ENCODE measurements around the gene CTAGE9. TPM values are rescaled to one million over a fixed set of nuclear protein-coding genes. Genes with fewer than 3 reads are reported as not detected.
A peak's percentile ranks its signal among the peaks of the same experiment; 100 is the strongest.

Gene CTAGE9
- total RNA-seq, 1 experiment from 2014 or later, result not detected

- intact Hi-C loops (cut with micrococcal nuclease; ENCODE audit: unreplicated experiment), result no loop called here
- Histone ChIP-seq H3K9me3 (ENCODE audit: insufficient read depth, low read depth) (no peaks in the 10 kb centered on the region; the same call in 1 of the 2 replicates), H3K9me2 (ENCODE audit: insufficient read depth) (no peaks in the 10 kb centered on the region), H3K27ac (no peak overlapping the region), H3K4me2 (no peak overlapping the region), H3K4me3 (no peak overlapping the region), H3K4me1 (replicated peaks; ENCODE audit: insufficient read depth) (no peaks in the 10 kb centered on the region), H4K20me1 (ENCODE audit: insufficient read depth) (no peaks in the 10 kb centered on the region), H3K36me3 (ENCODE audit: low read depth) (no peaks in the 10 kb centered on the region), H3K79me2 (ENCODE audit: low read depth) (no peaks in the 10 kb centered on the region), H3K27me3 (ENCODE audit: insufficient read depth, low read depth) (no peaks in the 10 kb centered on the region), H3F3A (ENCODE audit: insufficient read depth, low read depth) (no peaks in the 10 kb centered on the region), H2AFZ (no peak overlapping the region)
- POLR2A ChIA-PET (ENCODE audit: unreplicated experiment), result no interaction called here
- DNase-seq, result no peak
- CTCF ChIA-PET, result no interaction called here
- BruUV-seq (replicated peaks), result no TSS peak
- TF ChIP-seq, protein P1, sequence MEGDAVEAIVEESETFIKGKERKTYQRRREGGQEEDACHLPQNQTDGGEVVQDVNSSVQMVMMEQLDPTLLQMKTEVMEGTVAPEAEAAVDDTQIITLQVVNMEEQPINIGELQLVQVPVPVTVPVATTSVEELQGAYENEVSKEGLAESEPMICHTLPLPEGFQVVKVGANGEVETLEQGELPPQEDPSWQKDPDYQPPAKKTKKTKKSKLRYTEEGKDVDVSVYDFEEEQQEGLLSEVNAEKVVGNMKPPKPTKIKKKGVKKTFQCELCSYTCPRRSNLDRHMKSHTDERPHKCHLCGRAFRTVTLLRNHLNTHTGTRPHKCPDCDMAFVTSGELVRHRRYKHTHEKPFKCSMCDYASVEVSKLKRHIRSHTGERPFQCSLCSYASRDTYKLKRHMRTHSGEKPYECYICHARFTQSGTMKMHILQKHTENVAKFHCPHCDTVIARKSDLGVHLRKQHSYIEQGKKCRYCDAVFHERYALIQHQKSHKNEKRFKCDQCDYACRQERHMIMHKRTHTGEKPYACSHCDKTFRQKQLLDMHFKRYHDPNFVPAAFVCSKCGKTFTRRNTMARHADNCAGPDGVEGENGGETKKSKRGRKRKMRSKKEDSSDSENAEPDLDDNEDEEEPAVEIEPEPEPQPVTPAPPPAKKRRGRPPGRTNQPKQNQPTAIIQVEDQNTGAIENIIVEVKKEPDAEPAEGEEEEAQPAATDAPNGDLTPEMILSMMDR (conservative IDR thresholded peaks at IDR 0.05), result no peak
- TF ChIP-seq EZH2 (IDR thresholded peaks at IDR 0.05; ENCODE audit: low read depth), result no peak
Observed at GRCh38 chr6:131727467-131727866, 16.6 kb upstream of the CTAGE9 start.

DNA sequence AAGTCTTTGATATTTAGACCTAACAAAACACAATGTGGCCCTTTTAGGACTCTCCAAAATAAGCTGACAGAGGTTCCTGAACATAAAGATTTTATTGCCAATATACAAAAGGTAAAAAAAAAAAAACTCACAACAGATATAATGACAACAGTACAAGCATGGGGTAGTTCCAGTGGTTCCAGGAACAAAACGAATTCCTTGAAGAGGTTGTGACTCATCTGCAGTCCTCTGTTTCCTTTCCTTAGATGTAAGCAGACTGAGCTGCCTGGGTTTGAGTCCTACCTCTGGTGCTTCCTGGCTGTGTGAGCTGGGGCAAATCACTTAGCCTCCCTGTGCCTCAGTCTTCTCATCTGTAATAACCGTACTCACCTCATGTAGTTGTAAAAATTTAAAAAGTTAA lies 13.3 kb upstream of the CTAGE9 start:
- Histone ChIP-seq H3K9me3 (ENCODE audit: insufficient read depth, low read depth) (no peaks in the 10 kb centered on the region; the same call in 1 of the 2 replicates), H3K79me2 (ENCODE audit: low read depth) (no peaks in the 10 kb centered on the region), H4K20me1 (ENCODE audit: insufficient read depth) (no peaks in the 10 kb centered on the region), H3F3A (ENCODE audit: insufficient read depth, low read depth) (no peaks in the 10 kb centered on the region), H3K27me3 (ENCODE audit: insufficient read depth, low read depth) (no peaks in the 10 kb centered on the region), H3K4me2 (no peak overlapping the region), H3K27ac (no peak overlapping the region), H3K9me2 (ENCODE audit: insufficient read depth) (no peaks in the 10 kb centered on the region), H3K4me3 (no peak overlapping the region), H3K36me3 (ENCODE audit: low read depth) (no peaks in the 10 kb centered on the region), H3K4me1 (replicated peaks; ENCODE audit: insufficient read depth) (no peaks in the 10 kb centered on the region), H2AFZ (no peak overlapping the region)
- DNase-seq, result no peak
- CTCF ChIA-PET, result no interaction called here
- TF ChIP-seq, protein P1 (conservative IDR thresholded peaks at IDR 0.05), result no peak
- TF ChIP-seq EZH2 (IDR thresholded peaks at IDR 0.05; ENCODE audit: low read depth), result no peak
- POLR2A ChIA-PET (ENCODE audit: unreplicated experiment), result interaction anchor here (0.6 kb wide), 1 partner anchor 469 kb away, joined by 3 read pairs; no protein-coding TSS in a partner anchor
- intact Hi-C loops (cut with micrococcal nuclease; ENCODE audit: unreplicated experiment), result no loop called here
- BruUV-seq (replicated peaks), result no TSS peak

- intact Hi-C loops (cut with micrococcal nuclease; ENCODE audit: unreplicated experiment), result no loop called here
- H3K27ac ChIP-seq, result no peak overlapping the region
- ChIA-PET CTCF (no interaction called here), POLR2A (ENCODE audit: unreplicated experiment) (no interaction called here)
- no peak overlapping the region for H3K4me3 ChIP-seq
- BruUV-seq (replicated peaks), result no TSS peak
- H3K36me3 ChIP-seq (ENCODE audit: low read depth), result no peaks in the 10 kb centered on the region
- no peak overlapping the region for H3K4me2 ChIP-seq
- TF ChIP-seq, protein P1 (conservative IDR thresholded peaks at IDR 0.05), result no peak
- TF ChIP-seq EZH2 (IDR thresholded peaks at IDR 0.05; ENCODE audit: low read depth), result no peak
- H3F3A ChIP-seq (ENCODE audit: insufficient read depth, low read depth), result no peaks in the 10 kb centered on the region
- H3K79me2 ChIP-seq (ENCODE audit: low read depth), result no peaks in the 10 kb centered on the region
- H3K9me2 ChIP-seq (ENCODE audit: insufficient read depth), result no peaks in the 10 kb centered on the region
- no peak for DNase-seq
- no peaks in the 10 kb centered on the region for H3K4me1 ChIP-seq (replicated peaks; ENCODE audit: insufficient read depth)
- peak overlapping the region; percentile 59; the same call in 1 of the 2 replicates for H2AFZ ChIP-seq
- no peaks in the 10 kb centered on the region for H4K20me1 ChIP-seq (ENCODE audit: insufficient read depth)
- H3K27me3 ChIP-seq (ENCODE audit: insufficient read depth, low read depth), result no peaks in the 10 kb centered on the region
- H3K9me3 ChIP-seq (ENCODE audit: insufficient read depth, low read depth), result no peaks in the 10 kb centered on the region; the same call in 1 of the 2 replicates
Observed at GRCh38 chr6:131721161-131721560, 10.3 kb upstream of the CTAGE9 start.
